ENCODE results near the gene FOXQ1. TPM values are rescaled to one million over a fixed set of nuclear protein-coding genes. Genes with fewer than 3 reads are reported as not detected.
"Not testable (repeated sequence)": the region's sequence is repeated elsewhere in the genome, so short reads cannot be mapped to it uniquely, and the experiment has no call there.

Gene FOXQ1
- total RNA-seq, 2 experiments from 2014 or later = not detected

- Mint-ChIP-seq H3K27ac (no peak overlapping the region), H3K4me3 (no peak overlapping the region), H3K36me3 (no peaks in the 10 kb centered on the region), H3K4me1 (no peaks in the 10 kb centered on the region), H3K9me3 (peaks cover under 1% of the 10 kb centered on the region), H3K27me3 (peaks cover 13% of the 10 kb centered on the region)
- DNase-seq (no peak), ATAC-seq (ENCODE audit: low read depth) (no peak)
- POLR2A ChIA-PET = no interaction called here
Measured at GRCh38 chr6:1346101-1346500, 34.2 kb downstream of the FOXQ1 start.

GRCh38 chr6:1346558-1347091 is 34.7 kb downstream of the FOXQ1 start:
- Mint-ChIP-seq H3K4me3 (no peak overlapping the region), H3K27me3 (peaks cover 13% of the 10 kb centered on the region), H3K27ac (no peak overlapping the region), H3K9me3 (peaks cover 5% of the 10 kb centered on the region), H3K4me1 (no peaks in the 10 kb centered on the region), H3K36me3 (no peaks in the 10 kb centered on the region)
- DNase-seq (no peak), ATAC-seq (ENCODE audit: low read depth) (no peak)
- POLR2A ChIA-PET = no interaction called here

GRCh38 chr6:1347161-1347560 is 35.3 kb downstream of the FOXQ1 start:
- POLR2A ChIA-PET = no interaction called here
- Mint-ChIP-seq H3K36me3 (no peaks in the 10 kb centered on the region), H3K4me1 (no peaks in the 10 kb centered on the region), H3K27me3 (peaks cover 8% of the 10 kb centered on the region), H3K4me3 (no peak overlapping the region), H3K27ac (no peak overlapping the region), H3K9me3 (peaks cover 6% of the 10 kb centered on the region)
- ATAC-seq (ENCODE audit: low read depth) = no peak
- no peak for DNase-seq

GRCh38 chr6:1348675-1349074 is 36.8 kb downstream of the FOXQ1 start:
- no peak overlapping the region for H3K4me3 Mint-ChIP-seq
- ATAC-seq (ENCODE audit: low read depth) = no peak
- peaks cover 7% of the 10 kb centered on the region for H3K27me3 Mint-ChIP-seq
- DNase-seq = no peak
- H3K36me3 Mint-ChIP-seq = no peaks in the 10 kb centered on the region
- no peak overlapping the region for H3K27ac Mint-ChIP-seq
- POLR2A ChIA-PET = no interaction called here
- no peaks in the 10 kb centered on the region for H3K4me1 Mint-ChIP-seq
- H3K9me3 Mint-ChIP-seq = peaks cover 11% of the 10 kb centered on the region

- Mint-ChIP-seq H3K36me3 (no peaks in the 10 kb centered on the region), H3K4me3 (no peak overlapping the region), H3K4me1 (peaks cover 4% of the 10 kb centered on the region), H3K27ac (no peak overlapping the region), H3K27me3 (peaks cover 8% of the 10 kb centered on the region), H3K9me3 (peaks cover 11% of the 10 kb centered on the region)
- POLR2A ChIA-PET = no interaction called here
- no peak for ATAC-seq (ENCODE audit: low read depth)
- DNase-seq = no peak
Measured at GRCh38 chr6:1349655-1350054, 37.8 kb downstream of the FOXQ1 start.

- H3K27ac Mint-ChIP-seq = no peak overlapping the region
- no peak overlapping the region for H3K4me3 Mint-ChIP-seq
- no peaks in the 10 kb centered on the region for H3K36me3 Mint-ChIP-seq
- peaks cover 4% of the 10 kb centered on the region for H3K4me1 Mint-ChIP-seq
- DNase-seq = no peak
- POLR2A ChIA-PET = no interaction called here
- H3K9me3 Mint-ChIP-seq = peaks cover 11% of the 10 kb centered on the region
- no peak for ATAC-seq (ENCODE audit: low read depth)
- H3K27me3 Mint-ChIP-seq = peaks cover 8% of the 10 kb centered on the region
Measured at GRCh38 chr6:1351381-1352008, 39.6 kb downstream of the FOXQ1 start.

- not testable (repeated sequence) for DNase-seq; H3K27ac Mint-ChIP-seq; H3K4me3 Mint-ChIP-seq; ATAC-seq (ENCODE audit: low read depth); H3K4me1 Mint-ChIP-seq; H3K36me3 Mint-ChIP-seq
- Mint-ChIP-seq H3K9me3 (peaks cover 11% of the 10 kb centered on the region), H3K27me3 (peaks cover 19% of the 10 kb centered on the region)
- POLR2A ChIA-PET = interaction anchor here (0.6 kb wide), 1 partner anchor 21 kb away, joined by 3 read pairs; no protein-coding TSS in a partner anchor
Measured at GRCh38 chr6:1355068-1355467, 43.2 kb downstream of the FOXQ1 start.

GRCh38 chr6:1361717-1362116 is 49.8 kb downstream of the FOXQ1 start:
- H3K4me3 Mint-ChIP-seq; H3K27ac Mint-ChIP-seq; POLR2A ChIA-PET; H3K36me3 Mint-ChIP-seq; ATAC-seq (ENCODE audit: low read depth); H3K4me1 Mint-ChIP-seq; H3K9me3 Mint-ChIP-seq; DNase-seq: not testable (repeated sequence)
- H3K27me3 Mint-ChIP-seq = peaks cover 26% of the 10 kb centered on the region

- no peaks in the 10 kb centered on the region for H3K4me1 Mint-ChIP-seq
- no peak overlapping the region for H3K27ac Mint-ChIP-seq
- peaks cover 24% of the 10 kb centered on the region for H3K27me3 Mint-ChIP-seq
- POLR2A ChIA-PET = no interaction called here
- no peaks in the 10 kb centered on the region for H3K36me3 Mint-ChIP-seq
- no peak overlapping the region for H3K4me3 Mint-ChIP-seq
- ATAC-seq (ENCODE audit: low read depth) (no peak), DNase-seq (no peak)
- no peaks in the 10 kb centered on the region for H3K9me3 Mint-ChIP-seq
Measured at GRCh38 chr6:1362643-1363042, 50.7 kb downstream of the FOXQ1 start.

GRCh38 chr6:1363298-1363697 is 51.4 kb downstream of the FOXQ1 start:
- no peak for ATAC-seq (ENCODE audit: low read depth)

GRCh38 chr6:1363729-1364572 is 52.1 kb downstream of the FOXQ1 start:
- DNase-seq (no peak), ATAC-seq (ENCODE audit: low read depth) (no peak)
- no peaks in the 10 kb centered on the region for H3K4me1 Mint-ChIP-seq
- H3K27ac Mint-ChIP-seq = no peak overlapping the region
- H3K9me3 Mint-ChIP-seq = no peaks in the 10 kb centered on the region
- peaks cover 32% of the 10 kb centered on the region for H3K27me3 Mint-ChIP-seq
- POLR2A ChIA-PET = no interaction called here
- no peak overlapping the region for H3K4me3 Mint-ChIP-seq
- H3K36me3 Mint-ChIP-seq = no peaks in the 10 kb centered on the region

More at GRCh38 chr6:1363298-1363697, 51.4 kb downstream of the FOXQ1 start:
- no peaks in the 10 kb centered on the region for H3K9me3 Mint-ChIP-seq
- H3K27ac Mint-ChIP-seq = no peak overlapping the region
- H3K4me3 Mint-ChIP-seq = no peak overlapping the region
- no peaks in the 10 kb centered on the region for H3K4me1 Mint-ChIP-seq
- H3K27me3 Mint-ChIP-seq = peaks cover 30% of the 10 kb centered on the region
- H3K36me3 Mint-ChIP-seq = no peaks in the 10 kb centered on the region
- DNase-seq = no peak
- POLR2A ChIA-PET = no interaction called here

All from activated naive CD8-positive, alpha-beta T cell treated with anti-CD3 and anti-CD28 coated beads, Interleukin-2, amount 10 ng/mL, durations not matched to agents 7 days and 5 days (primary cell).